Measurements from ENCODE around the gene S1PR2. TPM values are rescaled to one million over a fixed set of nuclear protein-coding genes. Genes with fewer than 3 reads are reported as not detected.
"Not testable (repeated sequence)": the region's sequence is repeated elsewhere in the genome, so short reads cannot be mapped to it uniquely, and the experiment has no call there.

Gene S1PR2
- total RNA-seq, 2 experiments from 2014 or later, result 6.1 to 8.5 TPM

GRCh38 chr19:10209315-10209714 is 21.8 kb downstream of the S1PR2 start:
- DNase-seq, result no peak
- no peaks in the 10 kb centered on the region for H3K36me3 Mint-ChIP-seq
- no peak overlapping the region for H3K4me3 Mint-ChIP-seq
- H3K4me1 Mint-ChIP-seq, result peaks cover 8% of the 10 kb centered on the region
- H3K9me3 Mint-ChIP-seq (ENCODE audit: low read depth), result peaks cover 3% of the 10 kb centered on the region
- no peak overlapping the region for H3K27ac Mint-ChIP-seq
- ATAC-seq, result no peak
- CTCF ChIA-PET, result interaction anchor here (0.6 to 2.0 kb wide), 2 partner anchors 11 to 179 kb away, joined by 3 to 6 read pairs; no protein-coding TSS in a partner anchor
- peaks cover 2% of the 10 kb centered on the region for H3K27me3 Mint-ChIP-seq

DNA sequence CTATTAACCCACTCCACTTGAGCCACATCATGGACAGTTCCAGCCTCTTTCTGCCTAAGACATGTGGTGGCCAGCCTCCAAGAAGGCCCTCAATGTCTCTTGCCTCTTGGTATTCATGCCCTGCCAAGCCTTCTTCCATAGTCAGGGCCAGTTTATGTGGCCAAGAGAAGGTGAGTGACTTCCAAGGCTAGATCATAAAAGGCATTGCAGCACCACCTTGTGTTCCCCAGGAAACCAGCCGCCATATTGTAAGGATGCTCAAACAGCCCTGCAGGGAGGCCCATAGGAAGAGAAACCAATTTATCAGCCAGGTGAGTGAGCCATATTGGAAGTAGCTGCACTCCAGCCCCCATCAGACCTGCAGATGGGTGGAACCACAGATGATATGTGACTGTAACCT is 24.1 kb downstream of the S1PR2 start:
- DNase-seq (no peak), ATAC-seq (no peak)
- Mint-ChIP-seq H3K4me3 (no peak overlapping the region), H3K27me3 (peaks cover 2% of the 10 kb centered on the region), H3K4me1 (peaks cover 8% of the 10 kb centered on the region), H3K9me3 (ENCODE audit: low read depth) (peaks cover 3% of the 10 kb centered on the region), H3K27ac (no peak overlapping the region), H3K36me3 (no peaks in the 10 kb centered on the region)
- CTCF ChIA-PET, result interaction anchor here (1.5 to 2.0 kb wide), 3 partner anchors 13 to 42 kb away, joined by 6 to 7 read pairs (median 6); no protein-coding TSS in a partner anchor

DNA sequence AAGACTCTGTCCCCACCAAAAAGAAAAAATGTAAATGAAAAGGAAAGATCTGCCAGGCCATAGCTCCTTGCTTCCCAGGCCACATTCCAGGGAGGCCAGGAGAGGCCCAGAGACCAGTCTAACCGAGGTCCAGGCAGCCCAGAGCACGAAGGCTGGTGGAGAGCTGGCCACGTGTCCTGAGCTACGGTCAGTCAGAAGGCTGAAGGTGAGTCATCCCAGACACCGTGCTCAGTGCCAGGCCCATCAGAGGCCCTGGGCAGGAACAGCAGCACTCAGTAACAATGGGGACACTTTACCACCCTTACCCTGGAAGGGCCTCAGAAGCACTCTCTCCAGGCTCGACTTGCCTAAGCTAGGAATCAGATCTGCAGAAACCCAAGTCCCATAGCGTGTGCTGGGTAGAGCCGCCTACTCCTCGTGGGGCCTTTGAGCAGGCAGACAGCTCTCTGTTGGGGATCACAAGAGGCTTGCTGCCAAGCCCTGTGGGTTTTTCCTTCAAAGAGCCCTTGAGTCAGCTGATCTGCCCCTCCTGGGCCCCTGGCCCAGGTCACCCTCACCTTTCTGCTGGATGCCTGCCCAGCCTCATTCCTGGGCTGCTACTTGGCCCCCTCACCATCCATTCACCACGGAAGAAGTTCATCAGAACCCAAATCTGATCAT is 24.8 kb downstream of the S1PR2 start:
- H3K4me1 Mint-ChIP-seq, result peaks cover 8% of the 10 kb centered on the region
- peaks cover 2% of the 10 kb centered on the region for H3K27me3 Mint-ChIP-seq
- peaks cover 3% of the 10 kb centered on the region for H3K9me3 Mint-ChIP-seq (ENCODE audit: low read depth)
- ATAC-seq (no peak), DNase-seq (no peak)
- no peak overlapping the region for H3K4me3 Mint-ChIP-seq
- H3K27ac Mint-ChIP-seq, result no peak overlapping the region
- CTCF ChIA-PET, result interaction anchor here (0.7 to 1.6 kb wide), 5 partner anchors 13 to 835 kb away, joined by 3 to 7 read pairs (median 5); no protein-coding TSS in a partner anchor
- H3K36me3 Mint-ChIP-seq, result no peaks in the 10 kb centered on the region

- no peaks in the 10 kb centered on the region for H3K27me3 Mint-ChIP-seq
- H3K27ac Mint-ChIP-seq, result no peak overlapping the region
- H3K4me3 Mint-ChIP-seq, result no peak overlapping the region
- no peaks in the 10 kb centered on the region for H3K36me3 Mint-ChIP-seq
- CTCF ChIA-PET, result interaction anchor here (0.7 to 1.6 kb wide), 4 partner anchors 14 to 834 kb away, joined by 3 to 6 read pairs (median 4); no protein-coding TSS in a partner anchor
- DNase-seq (no peak), ATAC-seq (no peak)
- H3K4me1 Mint-ChIP-seq, result peaks cover 8% of the 10 kb centered on the region
- H3K9me3 Mint-ChIP-seq (ENCODE audit: low read depth), result peaks cover 3% of the 10 kb centered on the region
Measured at GRCh38 chr19:10205636-10206035, 25.5 kb downstream of the S1PR2 start.

DNA sequence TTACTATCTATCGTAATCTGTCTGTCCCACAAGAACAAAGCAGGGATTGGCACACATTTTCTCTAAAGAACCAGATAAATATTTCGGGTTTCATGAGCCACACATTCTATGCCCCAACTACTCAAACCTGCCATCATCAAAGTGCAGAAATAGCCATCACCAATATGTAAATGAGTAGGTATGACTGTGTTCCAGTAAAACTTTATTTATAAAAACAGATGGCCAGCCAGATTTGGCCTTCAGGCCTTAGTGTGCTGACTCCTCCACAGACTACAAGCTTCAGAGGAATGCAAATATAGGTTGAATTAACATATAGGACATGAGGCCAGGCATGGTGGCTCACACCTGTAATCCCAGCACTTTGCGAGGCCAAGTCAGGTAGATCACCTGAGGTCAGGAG is 27.4 kb downstream of the S1PR2 start:
- no peak overlapping the region for H3K4me3 Mint-ChIP-seq
- peaks cover 3% of the 10 kb centered on the region for H3K9me3 Mint-ChIP-seq (ENCODE audit: low read depth)
- H3K27me3 Mint-ChIP-seq, result no peaks in the 10 kb centered on the region
- CTCF ChIA-PET, result no interaction called here
- H3K36me3 Mint-ChIP-seq, result no peaks in the 10 kb centered on the region
- H3K27ac Mint-ChIP-seq, result no peak overlapping the region
- ATAC-seq (no peak), DNase-seq (no peak)
- peaks cover 16% of the 10 kb centered on the region for H3K4me1 Mint-ChIP-seq

GRCh38 chr19:10201176-10201575 is 30.0 kb downstream of the S1PR2 start:
- no peaks in the 10 kb centered on the region for H3K36me3 Mint-ChIP-seq
- peak overlapping the region; percentile 35 for H3K27ac Mint-ChIP-seq
- no peaks in the 10 kb centered on the region for H3K9me3 Mint-ChIP-seq (ENCODE audit: low read depth)
- H3K4me1 Mint-ChIP-seq, result peaks cover 13% of the 10 kb centered on the region
- H3K4me3 Mint-ChIP-seq, result no peak overlapping the region
- DNase-seq (no peak), ATAC-seq (no peak)
- no peaks in the 10 kb centered on the region for H3K27me3 Mint-ChIP-seq
- CTCF ChIA-PET, result interaction anchor here (1.0 to 2.1 kb wide), 3 partner anchors 49 to 200 kb away, joined by 3 to 10 read pairs (median 4); no protein-coding TSS in a partner anchor

GRCh38 chr19:10200101-10200500 is 31.0 kb downstream of the S1PR2 start:
- not testable (repeated sequence) for H3K27me3 Mint-ChIP-seq; DNase-seq; H3K9me3 Mint-ChIP-seq (ENCODE audit: low read depth); H3K36me3 Mint-ChIP-seq; H3K27ac Mint-ChIP-seq; H3K4me3 Mint-ChIP-seq; ATAC-seq
- peaks cover 18% of the 10 kb centered on the region for H3K4me1 Mint-ChIP-seq
- CTCF ChIA-PET, result interaction anchor here (0.6 to 3.6 kb wide), 4 partner anchors 28 to 199 kb away, joined by 3 to 14 read pairs (median 7); no protein-coding TSS in a partner anchor

GRCh38 chr19:10198889-10199644 is 32.1 kb downstream of the S1PR2 start:
- peaks cover 22% of the 10 kb centered on the region for H3K4me1 Mint-ChIP-seq
- CTCF ChIA-PET, result interaction anchor here (0.8 to 3.6 kb wide), 6 partner anchors 9 to 51 kb away, joined by 3 to 14 read pairs (median 6); no protein-coding TSS in a partner anchor
- H3K4me3 Mint-ChIP-seq, result peak overlapping the region; percentile 63
- H3K36me3 Mint-ChIP-seq; H3K27me3 Mint-ChIP-seq; H3K9me3 Mint-ChIP-seq (ENCODE audit: low read depth); ATAC-seq; DNase-seq: not testable (repeated sequence)
- peak overlapping the region; percentile 87 for H3K27ac Mint-ChIP-seq

GRCh38 chr19:10195199-10195519 is 36.0 kb downstream of the S1PR2 start:
- peaks cover 46% of the 10 kb centered on the region for H3K4me1 Mint-ChIP-seq
- ATAC-seq (no peak), DNase-seq (no peak)
- peaks cover 21% of the 10 kb centered on the region for H3K36me3 Mint-ChIP-seq
- peak overlapping the region; percentile 94 for H3K27ac Mint-ChIP-seq
- CTCF ChIA-PET, result interaction anchor here (0.6 to 2.5 kb wide), 10 partner anchors 19 to 226 kb away, joined by 3 to 19 read pairs (median 4); partner anchors contain the start of genes PDE4A and PPAN
- no peaks in the 10 kb centered on the region for H3K9me3 Mint-ChIP-seq (ENCODE audit: low read depth)
- H3K27me3 Mint-ChIP-seq, result no peaks in the 10 kb centered on the region
- H3K4me3 Mint-ChIP-seq, result peak overlapping the region; percentile 92

- DNase-seq (peak; percentile 99), ATAC-seq (peak; percentile 96)
- Mint-ChIP-seq H3K27ac (peak within 1 kb of the TSS; percentile 94), H3K4me3 (peak within 1 kb of the TSS; percentile 92), H3K4me1 (peaks cover 51% of the 10 kb centered on the region), H3K36me3 (peaks cover 26% of the 10 kb centered on the region), H3K9me3 (ENCODE audit: low read depth) (no peaks in the 10 kb centered on the region), H3K27me3 (no peaks in the 10 kb centered on the region)
- CTCF ChIA-PET, result interaction anchor here (0.6 to 2.5 kb wide), 10 partner anchors 19 to 227 kb away, joined by 3 to 19 read pairs (median 4); partner anchors contain the start of genes PDE4A and PPAN
Measured at GRCh38 chr19:10194500-10195198, 36.5 kb downstream of the S1PR2 start, which contains the start of gene DNMT1. DNMT1 (minus strand) TSS chr19:10194953; CDS start chr19:10194899, 54 bp downstream.

DNA sequence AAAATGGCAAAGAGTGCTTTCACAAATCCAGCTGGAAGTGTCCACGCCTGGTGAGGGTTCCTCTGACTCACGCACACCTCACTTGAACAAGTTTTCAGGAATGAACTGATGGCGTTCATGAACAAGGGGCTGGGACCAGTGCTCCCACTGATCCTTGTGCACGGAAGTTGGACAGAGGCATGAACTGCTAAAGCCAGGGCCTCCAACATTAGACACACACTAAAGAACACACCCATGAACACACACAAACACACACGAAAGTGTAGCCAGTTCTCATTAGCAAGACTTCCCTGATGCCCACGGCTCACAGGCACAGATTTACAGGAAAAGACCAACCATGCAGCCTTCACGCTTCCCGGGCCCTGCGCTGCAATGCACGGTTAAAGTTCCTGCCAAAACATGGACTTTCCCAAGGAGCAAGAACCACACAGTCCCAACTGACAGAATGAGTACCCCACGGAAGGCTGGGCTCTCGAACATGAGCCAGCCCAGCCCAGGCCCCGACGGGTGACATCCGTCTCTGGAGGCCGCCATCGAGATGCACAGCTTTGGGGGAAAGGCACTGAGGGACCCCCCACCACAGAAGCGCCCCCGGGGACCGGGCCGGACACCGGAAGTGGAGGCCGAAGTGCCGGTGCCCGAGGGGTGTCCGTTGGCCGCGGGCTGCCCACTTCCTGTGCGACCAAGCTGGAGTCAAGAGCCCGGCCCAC is 37.2 kb downstream of the S1PR2 start:
- no peak for ATAC-seq
- DNase-seq, result peak; percentile 44
- H3K27me3 Mint-ChIP-seq, result no peaks in the 10 kb centered on the region
- H3K4me3 Mint-ChIP-seq, result peak overlapping the region; percentile 92
- peak overlapping the region; percentile 94 for H3K27ac Mint-ChIP-seq
- no peaks in the 10 kb centered on the region for H3K9me3 Mint-ChIP-seq (ENCODE audit: low read depth)
- H3K36me3 Mint-ChIP-seq, result peaks cover 29% of the 10 kb centered on the region
- CTCF ChIA-PET, result interaction anchor here (0.9 to 2.5 kb wide), 5 partner anchors 56 to 195 kb away, joined by 3 to 19 read pairs (median 8); partner anchors contain the start of gene PPAN
- H3K4me1 Mint-ChIP-seq, result peaks cover 49% of the 10 kb centered on the region

GRCh38 chr19:10192922-10193321 is 38.2 kb downstream of the S1PR2 start:
- peak overlapping the region; percentile 92 for H3K4me3 Mint-ChIP-seq

More at GRCh38 chr19:10192922-10193321, 38.2 kb downstream of the S1PR2 start:
- Mint-ChIP-seq H3K27ac (peak overlapping the region; percentile 62), H3K27me3 (no peaks in the 10 kb centered on the region), H3K4me1 (peaks cover 53% of the 10 kb centered on the region), H3K36me3 (peaks cover 33% of the 10 kb centered on the region), H3K9me3 (ENCODE audit: low read depth) (no peaks in the 10 kb centered on the region)
- DNase-seq (no peak), ATAC-seq (no peak)
- CTCF ChIA-PET, result interaction anchor here (1.3 kb wide), 1 partner anchor 36 kb away, joined by 3 read pairs; no protein-coding TSS in a partner anchor
